HG03139 (cell line): ENCODE results near the gene MYH9.

ENCODE experiments used
- ATAC-seq: cut with Tn5 transposase; IDR thresholded peaks from one replicate; pipeline ENCODE4 v1.9.1; 2021; ENCODE audit not compliant: unreplicated experiment

The MYH9 gene

GRCh38 chr22:36369004-36369921 lies 18.5 kb downstream of the MYH9 start:
- no peak for ATAC-seq

DNA sequence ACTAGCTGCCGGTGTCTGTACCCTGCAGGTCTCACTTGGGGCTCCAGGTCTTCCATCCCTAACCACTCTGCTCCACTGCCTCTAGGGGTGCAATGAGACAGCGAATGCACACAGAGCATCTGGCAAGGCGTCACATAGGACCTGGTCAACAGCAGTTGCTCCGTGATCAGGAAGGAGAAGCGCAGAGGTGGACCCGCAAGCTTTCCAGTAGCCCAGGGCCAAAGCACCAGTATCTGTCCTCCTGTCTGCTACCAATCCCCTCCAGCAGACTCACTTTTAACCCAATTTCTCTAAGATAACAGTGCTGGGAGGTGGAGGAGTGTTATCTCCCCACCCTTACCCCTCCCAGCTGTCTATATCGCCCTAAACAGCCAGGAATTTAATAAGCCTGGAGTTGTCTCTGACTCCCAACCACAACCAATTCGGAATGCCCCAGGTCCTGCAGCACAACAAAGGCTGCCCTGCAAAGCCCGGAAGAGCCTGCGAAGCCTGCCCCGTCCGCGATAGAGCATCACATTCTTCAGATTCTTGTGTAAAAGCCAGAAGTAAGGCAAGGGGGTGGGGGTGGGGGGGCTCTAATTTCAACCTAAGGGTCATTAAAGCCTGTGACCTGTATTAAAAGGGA lies 19.3 kb downstream of the MYH9 start:
- ATAC-seq: no peak

GRCh38 chr22:36367479-36367878 lies 20.3 kb downstream of the MYH9 start:
- ATAC-seq: no peak

DNA sequence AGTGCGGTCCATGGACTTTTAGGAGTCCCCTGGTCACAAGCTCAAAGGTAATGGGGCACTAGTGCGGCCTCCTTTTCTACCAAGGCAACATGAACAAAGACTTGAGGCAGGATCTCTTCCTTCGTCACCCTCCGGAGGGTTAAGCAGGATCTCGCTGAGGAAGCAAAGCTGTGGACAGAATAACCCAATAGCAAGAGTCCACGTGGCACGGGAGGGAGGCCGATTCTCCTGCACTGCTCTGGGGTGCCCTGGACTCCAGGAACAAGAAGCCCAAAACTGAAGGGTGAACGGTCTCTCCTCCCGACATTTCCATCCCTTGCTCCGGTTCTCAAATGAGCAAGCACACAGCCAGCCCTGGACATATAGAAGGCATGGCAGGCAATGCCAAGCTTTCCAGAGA lies 20.7 kb downstream of the MYH9 start:
- no peak for ATAC-seq

- no peak for ATAC-seq
Measured at GRCh38 chr22:36366291-36366708, 21.5 kb downstream of the MYH9 start.

DNA sequence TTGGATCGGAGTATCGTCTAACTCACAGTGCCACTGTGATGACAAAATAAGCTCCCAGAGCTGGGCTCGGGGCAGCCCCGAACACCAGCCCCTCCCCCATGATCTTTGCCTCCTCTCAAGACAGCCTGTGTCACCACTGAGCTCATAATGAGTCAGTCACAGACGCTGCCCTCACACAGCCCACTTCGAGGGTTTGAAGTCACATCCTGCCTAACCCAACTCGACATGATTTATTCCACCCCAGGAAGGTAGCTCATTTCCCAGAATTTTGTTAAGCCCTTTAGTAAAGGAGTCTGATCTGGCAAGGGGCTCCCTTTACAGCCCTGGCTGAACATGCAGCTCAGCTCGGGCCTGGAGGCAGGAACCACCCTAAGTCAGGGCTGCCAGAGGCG lies 22.8 kb downstream of the MYH9 start:
- peak; percentile 49 for ATAC-seq

GRCh38 chr22:36364255-36365019 lies 23.3 kb downstream of the MYH9 start:
- ATAC-seq: no peak

DNA sequence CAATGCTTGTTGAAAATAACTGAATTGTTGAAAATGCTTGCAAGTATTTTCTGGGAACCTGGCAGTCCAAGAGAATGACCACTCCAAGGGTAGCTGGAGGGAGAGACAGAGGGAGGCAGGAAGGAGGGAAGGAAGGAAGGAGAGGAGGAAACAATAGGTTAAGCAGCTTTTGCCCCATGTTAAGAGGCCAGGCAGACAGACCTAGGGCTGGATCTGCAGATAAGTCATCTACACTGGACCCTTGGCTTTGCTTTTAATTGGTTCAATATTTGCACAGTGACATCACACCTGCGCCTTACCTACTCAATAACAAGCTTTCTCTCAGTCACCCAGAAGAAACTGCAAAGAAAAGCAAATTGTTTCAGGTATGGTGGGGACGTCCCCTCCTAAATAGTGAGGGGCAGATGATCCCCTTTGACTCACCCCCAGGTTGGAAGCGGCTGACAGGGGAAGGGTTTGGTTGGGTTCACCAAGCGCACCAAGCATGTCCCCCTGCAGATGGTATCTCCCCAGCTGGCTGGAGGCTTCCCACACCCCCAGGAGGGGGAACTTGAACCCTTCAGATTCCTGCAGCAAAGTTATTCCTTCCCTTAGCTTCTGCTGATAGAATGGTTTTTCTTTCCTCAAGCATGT lies 24.3 kb downstream of the MYH9 start:
- no peak for ATAC-seq

GRCh38 chr22:36362932-36363331 lies 24.8 kb downstream of the MYH9 start:
- no peak for ATAC-seq

DNA sequence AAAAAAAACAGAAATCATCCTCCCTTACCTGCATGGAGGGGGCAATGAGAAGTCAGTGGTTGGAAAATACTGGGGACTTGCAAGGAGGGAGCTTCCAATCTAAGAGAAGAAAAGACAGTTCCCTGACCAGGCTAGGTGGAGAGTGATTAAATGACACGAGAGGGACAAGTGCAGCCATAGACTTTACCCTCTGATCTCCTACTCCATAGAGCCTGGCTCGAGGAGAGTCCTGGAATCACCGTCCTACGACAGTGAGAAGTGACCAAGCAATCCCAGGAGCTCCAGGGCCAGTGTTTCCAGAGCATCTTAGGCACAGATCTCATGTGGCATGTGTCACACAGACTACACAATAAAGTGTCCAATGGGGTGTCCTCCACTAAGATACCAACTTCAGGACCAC lies 25.7 kb downstream of the MYH9 start:
- no peak for ATAC-seq

- ATAC-seq: no peak
Measured at GRCh38 chr22:36360871-36361383, 26.8 kb downstream of the MYH9 start.

DNA sequence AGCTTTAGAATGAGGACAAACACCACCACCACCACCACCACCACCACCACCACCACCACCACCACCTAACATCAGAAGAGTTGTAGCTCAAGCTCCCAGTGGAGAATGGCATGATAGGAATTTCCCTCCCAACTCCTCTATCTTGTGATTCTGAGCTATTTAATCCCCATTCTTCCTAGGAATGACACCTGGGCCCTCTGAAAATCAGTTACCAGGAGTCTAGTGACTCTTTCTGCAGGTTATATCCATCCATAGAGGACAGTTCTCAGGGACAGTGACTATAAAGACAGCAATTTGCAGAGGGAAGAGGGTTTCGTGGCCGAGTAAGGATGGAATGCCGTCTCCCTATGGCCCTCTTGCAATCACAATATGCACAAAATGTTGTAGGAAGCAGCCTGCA lies 27.8 kb downstream of the MYH9 start:
- no peak for ATAC-seq

- no peak for ATAC-seq
Measured at GRCh38 chr22:36359470-36359996, 28.2 kb downstream of the MYH9 start.

DNA sequence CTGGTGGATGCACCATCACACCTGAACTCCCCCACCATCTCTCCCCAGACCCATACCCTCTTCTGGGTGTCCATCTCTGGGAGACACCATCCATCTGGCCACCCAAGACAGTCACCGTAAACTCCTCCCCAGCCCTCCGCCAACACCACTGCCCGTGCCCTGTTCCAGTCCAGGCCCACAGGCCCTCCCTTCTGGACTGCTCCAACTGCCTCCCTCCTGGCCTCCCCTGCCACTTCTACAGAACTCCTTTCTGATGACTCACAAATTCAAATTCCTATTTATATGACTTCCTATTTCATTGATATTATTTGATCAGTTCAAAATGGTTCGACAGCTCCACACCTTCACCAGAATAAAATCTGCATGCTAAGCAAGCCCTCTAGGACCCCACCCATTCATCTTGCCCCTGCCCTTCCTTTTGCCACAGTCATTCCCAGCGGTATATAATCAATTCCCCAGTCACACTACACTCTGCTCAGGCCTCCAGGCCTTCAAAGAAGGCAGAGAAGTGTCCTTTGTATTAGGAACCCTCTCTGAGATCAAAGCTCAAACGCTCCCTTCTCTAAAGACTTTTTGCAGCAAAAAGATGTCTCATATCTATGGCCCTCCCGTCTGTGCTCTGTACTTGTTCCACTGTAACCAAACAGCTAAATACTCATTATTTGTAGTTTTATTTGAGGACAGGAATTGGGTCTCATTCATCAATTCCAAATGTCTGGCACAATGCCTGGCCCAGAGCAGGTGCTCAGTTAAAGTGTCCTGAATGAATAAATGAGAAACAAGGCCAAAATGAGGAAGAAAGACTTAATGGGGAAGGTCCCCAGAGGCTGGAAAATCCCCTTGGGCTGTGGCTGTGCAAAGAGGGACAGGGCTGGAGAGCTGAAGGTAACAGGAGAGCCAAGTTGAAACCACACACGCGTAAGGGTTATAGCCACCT lies 29.0 kb downstream of the MYH9 start:
- ATAC-seq: no peak

DNA sequence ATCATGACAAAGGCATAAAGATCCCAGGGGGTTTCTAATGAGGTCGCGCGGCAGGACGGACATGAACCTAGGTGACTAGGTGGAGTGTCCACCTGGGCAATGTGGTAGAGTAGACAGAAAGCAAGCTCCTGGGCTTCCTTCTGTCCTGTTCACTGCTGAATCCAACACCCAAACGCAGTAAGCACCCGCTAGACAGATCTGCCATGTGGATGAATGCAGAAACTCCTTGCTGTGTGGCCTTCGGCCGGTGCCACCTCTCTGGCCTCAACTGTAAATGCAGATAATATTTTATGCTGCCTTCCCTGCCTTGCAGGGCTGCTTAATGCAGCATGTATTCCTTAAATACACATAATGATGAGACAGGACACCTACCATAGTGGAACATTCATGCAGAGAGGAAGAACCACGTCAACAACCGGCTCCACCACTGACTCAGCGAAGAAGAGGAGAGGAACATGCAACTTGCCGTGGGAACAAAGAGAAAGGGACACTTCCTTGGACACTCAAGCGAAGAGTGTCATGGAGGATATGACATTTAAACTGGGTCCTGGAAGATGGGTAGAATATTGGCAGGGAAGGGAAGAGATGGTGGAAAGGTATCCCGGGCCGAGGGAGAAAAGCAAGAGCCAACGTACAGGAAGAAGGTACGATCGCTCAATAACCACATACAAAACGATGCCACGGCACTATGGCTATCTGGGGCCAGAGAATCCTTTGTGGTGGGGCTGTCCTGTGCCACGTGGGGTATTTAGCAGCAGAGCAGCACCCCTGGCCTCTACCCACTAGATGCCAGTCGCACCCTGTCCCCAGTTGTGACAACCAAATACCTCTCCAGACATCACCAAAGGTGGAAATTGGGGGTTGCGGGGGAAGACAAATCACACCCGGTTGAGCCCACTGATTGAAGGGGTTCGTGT lies 30.8 kb downstream of the MYH9 start:
- ATAC-seq: no peak

GRCh38 chr22:36355894-36356293 lies 31.9 kb downstream of the MYH9 start:
- no peak for ATAC-seq

DNA sequence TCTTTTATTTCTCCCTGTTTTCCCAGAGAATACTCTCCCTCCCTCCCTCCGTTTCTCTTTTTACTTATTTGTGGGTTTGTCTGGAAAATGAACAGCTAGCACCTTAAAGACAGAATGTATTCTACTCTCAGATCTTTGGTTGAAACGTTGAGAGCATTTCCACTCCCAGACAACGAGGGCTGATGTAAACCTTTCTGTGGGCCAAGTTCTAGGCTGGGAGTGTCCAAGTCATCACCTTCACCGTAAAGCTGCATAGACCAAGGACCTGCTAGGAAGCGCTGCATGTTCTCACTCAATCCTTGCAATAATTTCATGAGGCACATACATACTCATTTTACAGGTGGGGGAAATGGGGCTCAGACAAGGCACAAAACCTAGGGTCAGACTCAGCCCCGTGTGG lies 32.4 kb downstream of the MYH9 start:
- no peak for ATAC-seq

DNA sequence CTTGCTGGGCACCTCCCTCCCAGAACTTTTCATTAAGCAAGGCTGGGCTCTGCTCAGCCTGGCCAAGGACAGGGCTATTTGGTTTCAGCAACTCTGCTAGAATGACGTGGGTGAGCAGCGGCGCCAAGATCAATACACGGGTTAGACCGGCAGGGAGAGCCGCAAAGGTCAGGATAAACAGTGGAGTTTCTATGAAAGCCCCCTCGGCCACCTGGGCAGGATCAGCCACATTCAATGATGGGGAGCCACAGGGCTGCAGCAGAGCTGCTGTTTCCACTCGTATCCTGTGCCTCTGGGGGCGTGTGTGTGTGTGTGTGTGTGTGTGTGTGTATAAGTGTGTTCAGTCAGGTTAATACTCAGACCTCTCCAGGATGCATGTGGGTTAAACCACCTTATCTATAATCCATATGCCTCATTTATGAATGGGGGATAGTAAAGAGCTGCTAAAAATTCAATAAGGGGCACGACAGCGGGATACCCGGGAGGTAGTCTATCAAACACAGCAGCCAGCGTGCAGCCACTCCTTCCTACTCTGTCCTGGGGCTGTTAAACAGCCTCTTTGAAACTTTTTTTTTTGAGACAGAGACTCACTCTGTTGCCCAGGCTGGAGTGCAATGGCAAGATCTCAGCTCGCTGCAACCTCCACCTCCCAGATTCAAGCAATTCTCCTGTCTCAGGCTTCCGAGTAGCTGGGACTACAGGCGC lies 34.8 kb downstream of the MYH9 start:
- no peak for ATAC-seq
